Activated CD4-positive, CD25-positive, alpha-beta regulatory T cell treated with anti-CD3 and anti-CD28 coated beads, Interleukin-2, amount 50 U/mL, for 16 hours (primary cell): ENCODE measurements around the gene DOCK4.

Source experiments
- DNase-seq: peaks from one replicate; pipeline ENCODE4 v3.0.0-alpha.2; 2020; ENCODE audit warnings: low read depth, low spot score

DOCK4 gene

DNA sequence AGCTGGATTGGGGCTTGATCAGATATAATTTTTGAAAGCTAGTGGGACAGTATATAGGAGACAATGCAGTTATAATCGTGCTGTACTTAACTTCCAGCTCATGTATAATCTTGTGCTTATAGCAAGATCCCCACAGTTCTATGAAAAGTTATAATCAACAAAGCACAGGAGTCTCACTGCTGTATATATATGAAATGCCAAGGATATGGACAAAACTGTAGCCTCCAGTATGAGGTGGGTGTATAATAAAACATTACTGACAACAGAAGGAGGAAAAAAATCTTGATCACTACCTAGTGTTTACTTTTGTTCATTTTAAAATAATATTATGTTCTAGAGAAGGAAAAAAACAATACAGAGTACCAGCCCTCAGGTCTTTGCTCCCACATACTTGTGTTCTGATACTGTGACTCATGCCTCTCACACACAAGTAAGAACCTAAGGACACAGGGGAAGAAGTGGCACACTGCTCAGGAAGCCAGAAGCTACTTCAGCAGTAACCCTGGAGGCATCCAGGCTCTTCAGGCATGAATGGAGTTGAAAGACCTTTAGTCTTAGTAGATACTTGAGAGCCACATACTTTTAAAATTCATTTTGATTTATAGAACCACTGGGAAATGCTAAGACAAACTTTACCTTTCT is 378.2 kb downstream of the DOCK4 start:
- no peak for DNase-seq

DNA sequence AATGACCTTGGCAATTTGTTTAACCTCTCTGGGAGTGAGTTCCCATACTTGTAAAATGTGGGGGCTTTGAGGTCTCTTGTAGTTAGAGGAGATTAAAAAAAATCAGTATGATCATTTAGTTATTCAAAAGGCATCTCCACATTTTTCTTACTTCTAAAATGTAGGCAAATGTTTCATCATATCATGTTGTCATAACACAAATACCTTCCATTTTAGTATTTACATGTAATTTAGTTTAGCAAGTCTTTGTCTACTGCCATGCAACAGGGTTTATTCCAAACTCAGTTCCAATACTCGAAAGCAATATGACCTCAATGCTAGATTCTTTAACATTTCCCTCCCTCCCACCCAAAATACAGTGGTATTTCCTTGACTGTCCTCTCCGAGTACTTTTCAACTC is 381.2 kb downstream of the DOCK4 start:
- no peak for DNase-seq

GRCh38 chr7:111823826-111824225 is 382.4 kb downstream of the DOCK4 start:
- no peak for DNase-seq

DNA sequence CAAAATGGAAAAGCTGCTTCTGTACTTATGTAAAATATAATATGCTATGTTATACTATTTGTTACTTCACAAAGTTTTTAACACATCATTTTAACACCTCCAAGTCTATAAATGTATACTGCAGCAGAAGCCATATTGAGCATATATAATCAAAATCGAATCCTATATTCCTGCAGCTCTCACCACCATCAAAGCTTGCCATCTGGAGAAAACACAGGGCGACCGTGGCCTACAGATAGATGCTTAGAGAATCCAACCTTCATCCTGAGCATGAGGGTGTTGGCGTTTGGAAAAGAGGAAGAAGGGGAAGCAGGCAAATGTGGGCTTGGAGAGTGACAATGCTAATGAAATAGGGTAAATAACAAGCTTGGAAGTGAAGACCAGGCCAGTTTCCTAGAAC is 385.2 kb downstream of the DOCK4 start:
- DNase-seq, result no peak

DNA sequence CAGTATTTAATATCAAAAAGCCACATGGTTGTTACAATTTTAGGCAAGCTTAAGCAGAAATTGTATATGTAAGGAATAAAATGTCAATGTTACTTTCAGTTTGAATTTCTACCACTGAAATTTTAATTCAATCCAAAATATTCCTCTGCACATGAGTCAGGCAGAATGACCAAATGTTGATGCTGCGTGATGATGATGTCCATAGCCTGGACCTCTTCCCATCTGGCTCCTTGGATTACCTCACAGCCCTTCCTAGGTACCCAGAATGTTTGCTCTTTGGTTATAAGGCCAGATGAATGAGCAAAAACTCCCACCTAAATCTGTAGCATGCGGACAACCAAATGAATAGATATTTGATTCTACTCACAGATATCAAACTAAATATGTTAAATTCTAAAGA is 385.6 kb downstream of the DOCK4 start:
- DNase-seq, result no peak

DNA sequence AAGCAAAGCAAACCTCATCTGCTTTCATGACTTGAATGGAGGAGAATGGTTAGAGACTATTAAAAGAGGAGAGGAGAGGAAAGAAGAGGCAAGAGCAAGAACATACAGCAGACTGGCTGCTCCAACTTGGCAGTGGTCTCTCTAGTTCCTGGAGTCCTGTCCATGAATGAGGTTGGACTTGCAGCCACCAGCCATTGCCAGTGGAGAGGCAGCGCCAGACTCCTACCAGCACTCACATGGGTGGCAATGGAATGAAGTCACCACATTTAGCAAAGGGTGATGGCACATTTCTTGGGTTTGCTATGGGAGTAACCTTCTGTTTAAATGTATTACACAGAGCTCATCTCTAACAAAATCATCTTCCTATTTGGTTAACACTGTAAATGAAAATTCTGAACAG is 386.1 kb downstream of the DOCK4 start:
- no peak for DNase-seq

GRCh38 chr7:111815354-111815753 is 390.8 kb downstream of the DOCK4 start:
- DNase-seq, result no peak

DNA sequence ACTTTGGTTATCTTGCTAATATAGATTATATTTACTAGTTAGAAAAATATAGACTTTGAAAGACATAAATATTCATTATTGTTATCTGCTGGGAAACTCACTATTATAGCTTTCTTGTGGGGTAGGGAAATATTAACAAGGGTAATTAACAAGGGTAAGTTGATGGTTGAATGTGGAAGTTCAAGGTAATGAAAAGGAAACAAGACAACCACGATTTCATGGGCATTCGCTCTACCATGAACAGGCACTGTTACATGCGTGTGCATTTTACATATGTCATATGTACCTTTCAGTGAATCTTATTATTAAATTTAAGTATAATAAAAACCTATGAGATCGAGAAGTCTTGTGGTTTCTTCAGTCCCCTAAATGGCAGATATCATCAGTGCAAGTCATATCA is 392.9 kb downstream of the DOCK4 start:
- no peak for DNase-seq

GRCh38 chr7:111806232-111806631 is 400.0 kb downstream of the DOCK4 start:
- no peak for DNase-seq

- DNase-seq, result no peak
Measured at GRCh38 chr7:111803015-111803758, 403.0 kb downstream of the DOCK4 start.

- DNase-seq, result no peak
Measured at GRCh38 chr7:111802194-111802772, 403.9 kb downstream of the DOCK4 start.

DNA sequence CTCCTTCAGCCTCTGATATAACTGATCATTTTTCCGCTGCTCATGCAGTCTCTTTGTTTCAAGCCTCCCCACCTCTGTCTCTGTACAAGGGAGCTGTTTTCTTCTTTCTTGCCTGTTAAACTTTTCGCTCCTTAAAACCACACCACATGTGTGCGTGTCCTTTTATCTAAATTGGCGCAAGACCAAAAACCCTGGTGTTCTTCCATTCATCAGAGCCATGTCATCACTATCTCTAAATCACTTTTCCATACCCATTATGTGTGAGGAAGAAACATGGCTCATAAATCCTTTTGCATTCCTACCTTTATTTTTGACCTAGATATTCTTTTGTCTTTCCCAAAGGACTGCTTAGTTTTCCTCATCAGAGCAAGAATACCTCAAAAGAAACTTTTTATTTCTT is 404.9 kb downstream of the DOCK4 start:
- DNase-seq, result no peak

- DNase-seq, result no peak
Measured at GRCh38 chr7:111796671-111797070, 409.5 kb downstream of the DOCK4 start.

- no peak for DNase-seq
Measured at GRCh38 chr7:111789870-111790269, 416.3 kb downstream of the DOCK4 start.

DNA sequence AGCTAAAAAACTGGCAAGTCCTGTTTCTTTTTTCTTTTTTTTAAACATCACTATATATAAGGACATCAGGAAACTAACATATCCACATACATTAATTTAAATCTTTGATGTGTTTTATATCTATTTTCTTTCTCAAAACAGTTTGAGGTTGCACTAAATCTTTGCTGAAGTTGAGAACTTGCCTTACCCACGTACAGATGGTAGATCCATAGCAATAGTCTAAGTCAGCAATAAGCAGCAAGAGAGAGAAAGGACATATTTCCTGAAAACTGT is 417.2 kb downstream of the DOCK4 start:
- no peak for DNase-seq

DNA sequence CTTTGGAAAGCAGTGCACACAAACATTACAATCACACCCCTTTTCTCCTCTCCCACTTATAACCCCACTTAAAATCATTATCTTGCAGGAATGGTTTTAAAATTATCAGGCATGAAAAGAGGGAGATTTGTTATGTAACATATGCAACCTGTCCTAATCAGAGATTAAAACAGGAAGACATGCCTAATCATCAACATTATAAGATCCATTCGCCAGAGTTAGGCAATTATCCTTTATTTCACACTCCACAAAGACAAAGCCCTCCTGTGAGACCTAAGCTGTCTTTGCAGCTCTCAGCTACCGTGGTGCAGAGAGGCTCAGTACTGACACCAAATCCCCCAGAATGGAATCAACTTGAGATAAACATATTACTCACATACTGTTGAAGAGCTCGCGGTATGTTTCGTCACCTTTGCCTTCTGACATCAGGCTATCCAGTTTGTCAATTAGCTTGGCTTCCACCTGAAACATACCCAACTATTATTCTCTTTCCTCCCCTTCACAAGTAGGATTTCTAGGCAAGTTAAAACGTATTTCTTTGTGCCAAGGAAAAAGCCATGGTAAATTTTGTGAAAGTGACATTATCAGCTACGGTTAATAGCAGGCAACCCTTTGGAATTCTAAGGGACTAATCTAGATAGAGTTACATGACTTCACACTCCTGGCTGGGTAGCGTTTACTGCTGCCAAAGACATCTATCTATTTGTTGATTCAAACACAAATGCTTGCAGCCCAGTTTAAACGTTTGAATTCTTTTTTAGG is 417.7 kb downstream of the DOCK4 start:
- DNase-seq, result no peak

DNA sequence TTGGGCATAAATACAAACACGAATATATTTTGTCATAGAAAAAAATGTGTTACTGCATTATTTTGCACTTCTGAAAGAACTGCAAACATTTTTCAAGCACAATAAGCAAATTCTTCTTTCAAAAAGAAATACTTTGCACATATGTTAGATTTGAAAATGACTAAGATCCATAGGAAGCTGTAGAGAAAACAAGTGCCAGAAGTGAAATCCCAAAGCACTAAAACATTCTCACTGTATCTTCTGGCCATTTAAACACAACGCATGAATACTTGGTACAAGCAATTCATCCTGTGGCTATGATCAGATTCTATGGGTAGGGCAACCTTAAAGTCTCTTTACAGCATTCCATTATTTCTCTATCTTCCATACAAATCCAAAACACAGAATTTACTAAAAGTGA is 418.5 kb downstream of the DOCK4 start:
- DNase-seq, result no peak

DNA sequence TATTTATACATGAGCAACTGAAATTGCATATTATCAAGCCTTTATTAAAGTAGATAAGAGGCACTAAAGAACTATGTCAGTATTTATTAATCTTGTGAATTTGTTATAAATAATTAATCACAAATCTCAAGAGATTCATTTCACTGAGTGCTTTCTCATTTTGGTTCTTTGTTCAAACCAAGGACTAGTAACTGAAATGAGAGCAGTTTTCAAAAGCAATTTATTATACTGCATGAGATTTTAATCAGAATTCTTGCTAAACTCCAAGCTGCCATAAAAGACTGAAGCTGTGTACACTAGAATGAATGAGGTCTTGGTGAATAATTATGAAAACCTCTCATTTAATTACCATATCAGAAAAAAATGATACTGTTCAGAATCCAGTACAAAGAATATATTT is 419.1 kb downstream of the DOCK4 start:
- no peak for DNase-seq

DNA sequence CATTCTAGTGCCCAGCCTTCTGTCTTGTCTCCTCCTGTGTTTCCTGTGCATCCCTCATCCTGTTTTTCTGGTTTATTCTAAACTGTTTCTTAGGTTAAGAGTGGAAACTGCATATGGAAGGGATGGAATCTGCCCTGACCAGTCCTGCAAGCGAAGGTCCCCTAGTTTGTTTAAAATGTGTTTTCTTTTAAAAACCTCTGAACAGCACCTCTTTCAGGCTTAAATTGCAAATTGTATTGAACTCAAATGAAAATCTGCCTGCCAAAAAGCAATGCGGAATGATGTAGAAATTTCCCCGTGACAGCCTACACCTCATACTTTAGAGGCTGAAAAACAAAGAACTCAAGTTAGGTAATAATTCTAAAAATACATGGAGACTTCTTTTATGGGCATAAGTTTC is 421.1 kb downstream of the DOCK4 start:
- DNase-seq, result no peak

- DNase-seq, result no peak
Measured at GRCh38 chr7:111784296-111784695, 421.9 kb downstream of the DOCK4 start.

DNA sequence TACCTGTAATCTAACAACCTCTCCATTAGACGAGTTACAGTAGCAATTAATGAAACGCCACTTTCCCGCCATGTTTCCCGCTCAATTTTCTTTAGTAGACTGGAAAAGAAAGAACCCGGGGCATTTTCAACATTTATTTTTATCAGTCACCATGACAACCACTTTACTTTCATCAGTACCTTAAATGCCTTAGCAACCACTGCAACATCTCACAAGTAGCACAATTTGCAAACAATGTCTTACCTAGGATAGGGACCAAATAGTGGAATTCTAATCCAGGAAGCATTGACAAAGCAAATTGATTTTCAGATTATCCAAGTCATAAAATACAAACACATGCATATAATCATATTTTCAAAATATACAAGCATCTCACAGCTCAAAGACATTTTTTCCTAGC is 422.3 kb downstream of the DOCK4 start:
- DNase-seq, result no peak

DNA sequence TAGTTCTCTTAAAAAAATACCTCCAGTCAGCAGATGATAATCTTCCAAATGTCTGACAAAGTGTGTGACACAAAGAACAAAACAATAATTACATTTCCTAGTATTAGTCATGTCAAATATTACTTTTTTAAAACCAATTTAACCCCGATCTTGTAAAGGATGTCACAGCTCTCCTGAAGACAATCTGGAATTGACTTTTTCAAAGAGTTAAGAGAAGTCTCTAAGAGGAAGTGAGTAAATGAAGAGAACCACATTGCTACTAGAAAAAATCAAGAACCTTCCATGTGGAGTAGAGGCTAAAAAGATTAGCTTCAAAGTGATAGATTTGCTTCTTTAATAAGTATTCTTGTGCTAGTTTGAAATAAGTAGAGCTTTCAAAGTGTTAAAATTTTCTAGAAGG is 425.7 kb downstream of the DOCK4 start:
- no peak for DNase-seq

DNA sequence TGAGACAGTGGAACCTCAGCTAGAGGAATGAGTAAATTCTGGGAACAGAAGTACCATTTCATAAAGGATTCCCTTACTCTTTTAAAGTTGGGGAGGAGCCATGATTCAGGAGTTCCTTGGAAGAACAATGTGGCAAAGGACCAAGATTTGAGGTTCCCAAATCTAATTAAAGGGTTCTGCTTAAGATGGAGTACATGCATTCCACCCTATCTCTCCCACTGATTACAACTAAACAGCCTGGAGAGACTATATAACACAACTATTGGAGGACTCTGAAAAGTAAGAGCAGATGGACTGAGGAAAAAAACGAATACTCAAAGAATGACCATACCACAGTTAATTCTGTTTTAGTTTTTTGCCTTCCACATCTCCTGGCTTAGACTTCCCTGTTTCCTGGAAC is 431.0 kb downstream of the DOCK4 start:
- no peak for DNase-seq
